IMR-90 (cell line): ENCODE results near the gene MDM2. TPM values are rescaled to one million over a fixed set of nuclear protein-coding genes. Genes with fewer than 3 reads are reported as not detected.

Experiments
- ATAC-seq: fragments of 200-7000 bp; cut with Tn5 transposase; 2 replicates; pipeline ENCODE4 v1.9.1; 2020; ENCODE audit warnings: low read depth, mild to moderate bottlenecking, moderate library complexity
- BruUV-seq: library from RNA; stranded (reverse); fragments of 400-500 nt; replicated peaks from 2 replicates; lab custom pipeline; 2021; lab: Mats Ljungman, UMichigan
- CTCF ChIA-PET: fragments of 300-600 bp; formaldehyde crosslinking; extraction: SDS; loops from one replicate; lab custom pipeline; 2021; ENCODE audit warnings: antibody characterized with exemption; lab: Yijun Ruan, JAX
- POLR2A ChIA-PET: fragments of 300-600 bp; sonication (Branson Sonifier 250); formaldehyde crosslinking; loops from one replicate; lab custom pipeline; 2022; ENCODE audit warnings: antibody characterized with exemption; ENCODE audit not compliant: unreplicated experiment; lab: Charles Lee
- DNase-seq: peaks from one replicate; pipeline ENCODE4 v3.0.0; 2013
- H2AFZ ChIP-seq: replicated peaks from 2 replicates; pipeline ENCODE3; 2013; ENCODE audit warnings: low read length, mild to moderate bottlenecking; ENCODE audit not compliant: poor library complexity
- H2AK5ac ChIP-seq: 2 replicates; pipeline ENCODE4 v1.6.1; 2013; ENCODE audit warnings: low read depth, low read length, inconsistent platforms
- H2AK9ac ChIP-seq: replicated peaks from 2 replicates; pipeline ENCODE3; 2013; ENCODE audit warnings: mild to moderate bottlenecking, low read depth, low read length, moderate library complexity; ENCODE audit not compliant: poor library complexity
- H2BK120ac ChIP-seq: 2 replicates; pipeline ENCODE4 v1.6.1; 2013; ENCODE audit warnings: low read depth, low read length, inconsistent platforms
- H2BK15ac ChIP-seq: 3 replicates; pipeline ENCODE4 v1.6.1; 2013; ENCODE audit warnings: low read depth, low read length, inconsistent platforms
- H2BK20ac ChIP-seq: 2 replicates; pipeline ENCODE4 v1.6.1; 2013; ENCODE audit warnings: low read depth, mild to moderate bottlenecking, inconsistent platforms, low read length, moderate library complexity
- H2BK5ac ChIP-seq: 2 replicates; pipeline ENCODE4 v1.6.1; 2013; ENCODE audit warnings: mild to moderate bottlenecking, low read depth, low read length, inconsistent platforms; ENCODE audit not compliant: poor library complexity, severe bottlenecking
- H3K14ac ChIP-seq: replicated peaks from 2 replicates; pipeline ENCODE4 v1.6.1; 2013; ENCODE audit warnings: low read depth, low read length, inconsistent platforms
- H3K18ac ChIP-seq: 2 replicates; pipeline ENCODE4 v1.6.1; 2013; ENCODE audit warnings: low read depth, low read length, control low read depth
- H3K23ac ChIP-seq: 2 replicates; pipeline ENCODE4 v1.6.1; 2013; ENCODE audit warnings: low read depth, low read length, inconsistent platforms
- H3K27ac ChIP-seq: 2 replicates; pipeline ENCODE4 v1.5.1; 2013; ENCODE audit warnings: mild to moderate bottlenecking, control low read depth, low read length; ENCODE audit not compliant: insufficient read depth
- H3K27me3 ChIP-seq: 2 replicates; pipeline ENCODE4 v1.6.1; 2013; ENCODE audit warnings: low read length; ENCODE audit not compliant: control insufficient read depth, insufficient read depth
- H3K36me3 ChIP-seq: 2 replicates; pipeline ENCODE4 v1.6.1; 2013; ENCODE audit warnings: low read length, mixed read lengths; ENCODE audit not compliant: control insufficient read depth, insufficient read depth
- H3K4ac ChIP-seq: 2 replicates; pipeline ENCODE4 v1.6.1; 2013; ENCODE audit warnings: low read depth, low read length, inconsistent platforms
- H3K4me1 ChIP-seq: 2 replicates; pipeline ENCODE4 v1.6.1; 2013; ENCODE audit warnings: low read length, mixed read lengths; ENCODE audit not compliant: control insufficient read depth, insufficient read depth
- H3K4me2 ChIP-seq: 2 replicates; pipeline ENCODE4 v1.6.1; 2013; ENCODE audit warnings: low read depth, mild to moderate bottlenecking, control low read depth, low read length, moderate library complexity
- H3K4me3 ChIP-seq: 2 replicates; pipeline ENCODE4 v1.5.1; 2013; ENCODE audit warnings: low read depth, mild to moderate bottlenecking, control low read depth, low read length, moderate library complexity; ENCODE audit not compliant: insufficient read depth
- H3K56ac ChIP-seq: 2 replicates; pipeline ENCODE4 v1.6.1; 2013; ENCODE audit warnings: low read length, inconsistent platforms; ENCODE audit not compliant: insufficient read depth; ENCODE audit errors: extremely low read depth
- H3K79me1 ChIP-seq, 2 experiments: 2 replicates each; pipeline ENCODE4 v1.6.1; 2013; ENCODE audit warnings: low read length in 2 of 2, inconsistent platforms in 1 of 2, low read depth in 1 of 2
- H3K9ac ChIP-seq: 2 replicates; pipeline ENCODE4 v1.6.1; 2013; ENCODE audit warnings: low read depth, low read length, control low read depth
- H3K9me1 ChIP-seq: 2 replicates; pipeline ENCODE4 v1.6.1; 2013; ENCODE audit warnings: low read length, inconsistent platforms; ENCODE audit not compliant: insufficient read depth
- H3K9me3 ChIP-seq: 2 replicates; pipeline ENCODE4 v1.6.1; 2013; ENCODE audit warnings: low read length; ENCODE audit not compliant: control insufficient read depth, insufficient read depth
- H4K20me1 ChIP-seq: 2 replicates; pipeline ENCODE4 v1.6.1; 2013; ENCODE audit warnings: low read length, inconsistent platforms; ENCODE audit not compliant: insufficient read depth
- H4K5ac ChIP-seq: 2 replicates; pipeline ENCODE4 v1.6.1; 2013; ENCODE audit warnings: mild to moderate bottlenecking, low read depth, low read length, control low read depth
- H4K8ac ChIP-seq, 2 experiments: 2 replicates each; pipeline ENCODE4 v1.6.1; 2013; ENCODE audit warnings: low read depth in 2 of 2, low read length in 2 of 2, control low read depth in 1 of 2, inconsistent platforms in 1 of 2
- H4K91ac ChIP-seq: 2 replicates; pipeline ENCODE4 v1.6.1; 2013; ENCODE audit warnings: low read depth, low read length, inconsistent platforms; ENCODE audit not compliant: insufficient read depth
- BHLHE40 ChIP-seq: fragments of 150-350 bp; IDR thresholded peaks from 2 replicates; pipeline ENCODE4 v1.6.1; 2016; ENCODE audit warnings: mild to moderate bottlenecking, low read depth, low read length
- CEBPB ChIP-seq: IDR thresholded peaks from 2 replicates; pipeline ENCODE4 v1.6.1; 2012; ENCODE audit warnings: low read depth, low read length, improper control_type of control experiment
- CHD1 ChIP-seq: IDR thresholded peaks from 2 replicates; pipeline ENCODE4 v1.6.1; 2012; ENCODE audit warnings: low read depth, low read length, improper control_type of control experiment
- FOS ChIP-seq: fragments of 150-350 bp; IDR thresholded peaks from 2 replicates; pipeline ENCODE4 v1.6.1; 2016; ENCODE audit warnings: low read depth, low read length
- MAFK ChIP-seq: IDR thresholded peaks from 2 replicates; pipeline ENCODE4 v1.6.1; 2012; ENCODE audit warnings: low read depth, low read length, improper control_type of control experiment
- MAZ ChIP-seq: IDR thresholded peaks from 2 replicates; pipeline ENCODE4 v1.6.1; 2012; ENCODE audit warnings: low read depth, mild to moderate bottlenecking, low read length, improper control_type of control experiment, moderate library complexity, borderline replicate concordance
- MXI1 ChIP-seq: IDR thresholded peaks from 2 replicates; pipeline ENCODE4 v1.6.1; 2012; ENCODE audit warnings: low read depth, mild to moderate bottlenecking, low read length, moderate library complexity, borderline replicate concordance
- NFE2L2 ChIP-seq: fragments of 150-350 bp; IDR thresholded peaks from 2 replicates; pipeline ENCODE4 v1.6.1; 2016; ENCODE audit warnings: low read depth, mild to moderate bottlenecking, low read length
- POLR2A ChIP-seq: IDR thresholded peaks from 2 replicates; pipeline ENCODE4 v1.6.1; 2012; ENCODE audit warnings: mild to moderate bottlenecking, low read depth, low read length
- RAD21 ChIP-seq: IDR thresholded peaks from 2 replicates; pipeline ENCODE4 v1.6.1; 2012; ENCODE audit warnings: low read length, improper control_type of control experiment
- RCOR1 ChIP-seq: IDR thresholded peaks from 2 replicates; pipeline ENCODE4 v1.6.1; 2012; ENCODE audit warnings: mild to moderate bottlenecking, low read length, improper control_type of control experiment; ENCODE audit not compliant: insufficient replicate concordance
- RFX5 ChIP-seq: IDR thresholded peaks from 2 replicates; pipeline ENCODE4 v1.8.0; 2012; ENCODE audit warnings: low read depth, mild to moderate bottlenecking, low read length, moderate library complexity
- SMC3 ChIP-seq: fragments of 150-350 bp; IDR thresholded peaks from 2 replicates; pipeline ENCODE4 v1.6.1; 2016; ENCODE audit warnings: low read depth, mild to moderate bottlenecking, antibody characterized with exemption, low read length, moderate library complexity
- WGBS, 2 experiments: methylation state at CpG; one replicate each; pipeline versions ENCODE4 v1.1.5 to v1.1.7; 2013; ENCODE audit warnings: missing lambda C conversion rate in 2 of 2; ENCODE audit not compliant: insufficient read length in 1 of 2; ENCODE audit errors: extremely low coverage in 2 of 2; 5-methylcytosine and 5-hydroxymethylcytosine counted together
- dilution Hi-C: fragments of 300-500 bp; cut with HindIII; formaldehyde crosslinking; loops from one replicate; pipeline ENCODE4 v1.14.3; 2018; ENCODE audit warnings: low sequenced_read_pairs; ENCODE audit not compliant: unreplicated experiment
- in situ Hi-C: fragments of 300-500 bp; cut with MboI; formaldehyde crosslinking; loops from 3 replicates; pipeline ENCODE4 v1.14.3; 2019; ENCODE audit warnings: low sequenced_read_pairs, inconsistent platforms, mixed read lengths
- intact Hi-C: fragments of 100-400 bp; cut with micrococcal nuclease; formaldehyde crosslinking; loops from 2 replicates; pipeline ENCODE4 v1.10.0; 2022
- polyA plus RNA-seq, 3 experiments: library from polyadenylated mRNA; depleted of rRNA; stranded (reverse); fragments of >200 nt; gene quantifications; 2 replicates each; pipeline ENCODE4 v1.2.3, GENCODE V29; 2012; ENCODE audit warnings: low replicate concordance in 1 of 3
- total RNA-seq: library from RNA; depleted of rRNA; stranded (reverse); fragments of >200 nt; gene quantifications from 2 replicates; pipeline ENCODE4 v1.2.3, GENCODE V29; 2012
- TF ChIP-seq, protein P1 (sequence below): fragments of 150-350 bp; IDR thresholded peaks from 2 replicates; pipeline ENCODE4 v1.6.1; 2016; ENCODE audit warnings: low read depth, mild to moderate bottlenecking, low read length, moderate library complexity, borderline replicate concordance
- TF ChIP-seq, protein P2 (sequence below): fragments of 150-350 bp; IDR thresholded peaks from 2 replicates; pipeline ENCODE4 v1.6.1; 2017; ENCODE audit warnings: mild to moderate bottlenecking, antibody characterized with exemption, low read length, low read depth
- TF ChIP-seq, protein P3 (sequence below): conservative IDR thresholded peaks from 2 replicates; pipeline ENCODE4 v1.5.1; 2012; ENCODE audit warnings: mild to moderate bottlenecking, low read depth, low read length, improper control_type of control experiment

Gene MDM2
- total and polyA plus RNA-seq, 2 of the 4 experiments (the other 2 are of a cell fraction) = 21.9 to 196 TPM

DNA sequence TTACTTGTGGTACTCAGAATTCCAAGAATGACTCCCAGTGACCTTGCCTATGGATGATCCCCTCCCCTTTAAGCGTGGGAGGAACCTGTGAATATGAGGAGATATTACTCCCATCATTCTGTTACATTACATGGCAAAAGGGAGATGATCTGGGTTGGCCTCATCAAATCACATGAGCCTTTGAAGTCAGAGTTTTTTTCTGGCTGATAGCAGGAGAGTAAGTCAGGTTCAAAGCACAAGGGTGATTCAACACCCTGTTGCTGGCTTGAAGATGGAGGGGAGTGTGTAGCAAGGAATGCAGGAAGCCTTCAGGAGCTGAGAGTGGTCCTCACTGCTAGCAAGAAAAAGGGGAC is 9.1 kb upstream of the MDM2 start:
- dilution Hi-C loops (no loop called here), intact Hi-C loops (no loop called here), in situ Hi-C loops (no loop called here)
- Histone ChIP-seq H3K23ac (no peak overlapping the region), H2BK20ac (no peak overlapping the region), H3K79me1 (no peaks in the 10 kb centered on the region), H4K5ac (no peak overlapping the region), H4K20me1 (no peaks in the 10 kb centered on the region), H3K9me3 (no peaks in the 10 kb centered on the region), H2BK120ac (no peak overlapping the region), H3K4me1 (no peaks in the 10 kb centered on the region; the same call in 1 of the 2 replicates), H3K9me1 (peaks cover 5% of the 10 kb centered on the region; the same call in 1 of the 2 replicates), H2BK15ac (no peak overlapping the region), H3K4me3 (no peak overlapping the region), H2AFZ (no peak overlapping the region), H3K9ac (no peak overlapping the region), H3K4me2 (no peak overlapping the region), H3K4ac (no peak overlapping the region), H3K27me3 (no peaks in the 10 kb centered on the region), H4K91ac (no peak overlapping the region), H2BK5ac (no peak overlapping the region), H3K18ac (no peak overlapping the region), H3K56ac (no peak overlapping the region), H4K8ac (no peak overlapping the region), H3K14ac (no peak overlapping the region), H3K36me3 (no peaks in the 10 kb centered on the region), H2AK5ac (no peak overlapping the region), H3K27ac (no peak overlapping the region), H2AK9ac (no peak overlapping the region)
- ATAC-seq (no peak), DNase-seq (no peak)
- BruUV-seq = no TSS peak
- WGBS, 2 experiments = no CpG with 5 or more reads among the region's 1 CpG
- ChIA-PET POLR2A (no interaction called here), CTCF (no interaction called here)
- no peak for TF ChIP-seq BHLHE40
- TF ChIP-seq RAD21 = no peak
- no peak for TF ChIP-seq CEBPB
- TF ChIP-seq, protein P1, sequence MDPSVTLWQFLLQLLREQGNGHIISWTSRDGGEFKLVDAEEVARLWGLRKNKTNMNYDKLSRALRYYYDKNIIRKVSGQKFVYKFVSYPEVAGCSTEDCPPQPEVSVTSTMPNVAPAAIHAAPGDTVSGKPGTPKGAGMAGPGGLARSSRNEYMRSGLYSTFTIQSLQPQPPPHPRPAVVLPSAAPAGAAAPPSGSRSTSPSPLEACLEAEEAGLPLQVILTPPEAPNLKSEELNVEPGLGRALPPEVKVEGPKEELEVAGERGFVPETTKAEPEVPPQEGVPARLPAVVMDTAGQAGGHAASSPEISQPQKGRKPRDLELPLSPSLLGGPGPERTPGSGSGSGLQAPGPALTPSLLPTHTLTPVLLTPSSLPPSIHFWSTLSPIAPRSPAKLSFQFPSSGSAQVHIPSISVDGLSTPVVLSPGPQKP = no peak
- TF ChIP-seq RFX5 = no peak
- TF ChIP-seq, protein P2, sequence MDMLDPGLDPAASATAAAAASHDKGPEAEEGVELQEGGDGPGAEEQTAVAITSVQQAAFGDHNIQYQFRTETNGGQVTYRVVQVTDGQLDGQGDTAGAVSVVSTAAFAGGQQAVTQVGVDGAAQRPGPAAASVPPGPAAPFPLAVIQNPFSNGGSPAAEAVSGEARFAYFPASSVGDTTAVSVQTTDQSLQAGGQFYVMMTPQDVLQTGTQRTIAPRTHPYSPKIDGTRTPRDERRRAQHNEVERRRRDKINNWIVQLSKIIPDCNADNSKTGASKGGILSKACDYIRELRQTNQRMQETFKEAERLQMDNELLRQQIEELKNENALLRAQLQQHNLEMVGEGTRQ = no peak
- TF ChIP-seq FOS = no peak
- no peak for TF ChIP-seq MAZ
- TF ChIP-seq MXI1 = no peak
- TF ChIP-seq SMC3 = no peak
- TF ChIP-seq MAFK = no peak
- TF ChIP-seq CHD1 = no peak
- TF ChIP-seq RCOR1 = no peak
- TF ChIP-seq, protein P3, sequence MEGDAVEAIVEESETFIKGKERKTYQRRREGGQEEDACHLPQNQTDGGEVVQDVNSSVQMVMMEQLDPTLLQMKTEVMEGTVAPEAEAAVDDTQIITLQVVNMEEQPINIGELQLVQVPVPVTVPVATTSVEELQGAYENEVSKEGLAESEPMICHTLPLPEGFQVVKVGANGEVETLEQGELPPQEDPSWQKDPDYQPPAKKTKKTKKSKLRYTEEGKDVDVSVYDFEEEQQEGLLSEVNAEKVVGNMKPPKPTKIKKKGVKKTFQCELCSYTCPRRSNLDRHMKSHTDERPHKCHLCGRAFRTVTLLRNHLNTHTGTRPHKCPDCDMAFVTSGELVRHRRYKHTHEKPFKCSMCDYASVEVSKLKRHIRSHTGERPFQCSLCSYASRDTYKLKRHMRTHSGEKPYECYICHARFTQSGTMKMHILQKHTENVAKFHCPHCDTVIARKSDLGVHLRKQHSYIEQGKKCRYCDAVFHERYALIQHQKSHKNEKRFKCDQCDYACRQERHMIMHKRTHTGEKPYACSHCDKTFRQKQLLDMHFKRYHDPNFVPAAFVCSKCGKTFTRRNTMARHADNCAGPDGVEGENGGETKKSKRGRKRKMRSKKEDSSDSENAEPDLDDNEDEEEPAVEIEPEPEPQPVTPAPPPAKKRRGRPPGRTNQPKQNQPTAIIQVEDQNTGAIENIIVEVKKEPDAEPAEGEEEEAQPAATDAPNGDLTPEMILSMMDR = no peak
- no peak for TF ChIP-seq NFE2L2
- TF ChIP-seq POLR2A = no peak
